ENCODE measurements around the gene VANGL1. TPM values are rescaled to one million over a fixed set of nuclear protein-coding genes. Genes with fewer than 3 reads are reported as not detected.
A peak's percentile ranks its signal among the peaks of the same experiment; 100 is the strongest.

The VANGL1 gene
- total RNA-seq, 1 donor from 2014 or later, result 5.9 TPM

DNA sequence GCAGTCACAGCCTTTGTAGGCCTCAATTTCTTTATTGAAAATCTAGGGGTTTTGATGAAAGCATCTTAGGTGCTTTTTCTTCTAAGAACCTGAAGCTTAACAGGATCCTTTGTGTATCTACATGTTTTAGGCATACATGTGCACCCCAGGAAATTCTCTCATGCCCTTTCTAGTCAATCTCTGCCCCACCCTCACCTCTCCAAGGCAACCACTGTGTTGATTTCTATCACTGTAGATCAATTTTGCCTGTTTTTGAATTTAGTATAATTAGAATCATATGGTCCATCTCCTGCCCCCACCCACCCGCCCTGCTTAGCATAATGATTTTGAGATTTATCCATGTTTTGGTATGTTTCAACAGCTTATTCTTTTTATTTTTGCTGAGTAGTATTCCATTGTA lies 19.4 kb downstream of the VANGL1 start:
- peaks cover 36% of the 10 kb centered on the region for H3K36me3 ChIP-seq
- no peak for DNase-seq
- H3K4me1 ChIP-seq, result peaks cover 35% of the 10 kb centered on the region
- no peak overlapping the region for H3K27ac ChIP-seq (replicated peaks)
- TF ChIP-seq, protein P1, sequence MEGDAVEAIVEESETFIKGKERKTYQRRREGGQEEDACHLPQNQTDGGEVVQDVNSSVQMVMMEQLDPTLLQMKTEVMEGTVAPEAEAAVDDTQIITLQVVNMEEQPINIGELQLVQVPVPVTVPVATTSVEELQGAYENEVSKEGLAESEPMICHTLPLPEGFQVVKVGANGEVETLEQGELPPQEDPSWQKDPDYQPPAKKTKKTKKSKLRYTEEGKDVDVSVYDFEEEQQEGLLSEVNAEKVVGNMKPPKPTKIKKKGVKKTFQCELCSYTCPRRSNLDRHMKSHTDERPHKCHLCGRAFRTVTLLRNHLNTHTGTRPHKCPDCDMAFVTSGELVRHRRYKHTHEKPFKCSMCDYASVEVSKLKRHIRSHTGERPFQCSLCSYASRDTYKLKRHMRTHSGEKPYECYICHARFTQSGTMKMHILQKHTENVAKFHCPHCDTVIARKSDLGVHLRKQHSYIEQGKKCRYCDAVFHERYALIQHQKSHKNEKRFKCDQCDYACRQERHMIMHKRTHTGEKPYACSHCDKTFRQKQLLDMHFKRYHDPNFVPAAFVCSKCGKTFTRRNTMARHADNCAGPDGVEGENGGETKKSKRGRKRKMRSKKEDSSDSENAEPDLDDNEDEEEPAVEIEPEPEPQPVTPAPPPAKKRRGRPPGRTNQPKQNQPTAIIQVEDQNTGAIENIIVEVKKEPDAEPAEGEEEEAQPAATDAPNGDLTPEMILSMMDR (IDR thresholded peaks at IDR 0.05; ENCODE audit: borderline replicate concordance), result no peak
- intact Hi-C loops (cut with micrococcal nuclease), result no loop called here
- H3K27me3 ChIP-seq (ENCODE audit: low read depth), result no peaks in the 10 kb centered on the region
- no peak overlapping the region for H3K4me3 ChIP-seq
- H3K9me3 ChIP-seq (replicated peaks), result no peaks in the 10 kb centered on the region

DNA sequence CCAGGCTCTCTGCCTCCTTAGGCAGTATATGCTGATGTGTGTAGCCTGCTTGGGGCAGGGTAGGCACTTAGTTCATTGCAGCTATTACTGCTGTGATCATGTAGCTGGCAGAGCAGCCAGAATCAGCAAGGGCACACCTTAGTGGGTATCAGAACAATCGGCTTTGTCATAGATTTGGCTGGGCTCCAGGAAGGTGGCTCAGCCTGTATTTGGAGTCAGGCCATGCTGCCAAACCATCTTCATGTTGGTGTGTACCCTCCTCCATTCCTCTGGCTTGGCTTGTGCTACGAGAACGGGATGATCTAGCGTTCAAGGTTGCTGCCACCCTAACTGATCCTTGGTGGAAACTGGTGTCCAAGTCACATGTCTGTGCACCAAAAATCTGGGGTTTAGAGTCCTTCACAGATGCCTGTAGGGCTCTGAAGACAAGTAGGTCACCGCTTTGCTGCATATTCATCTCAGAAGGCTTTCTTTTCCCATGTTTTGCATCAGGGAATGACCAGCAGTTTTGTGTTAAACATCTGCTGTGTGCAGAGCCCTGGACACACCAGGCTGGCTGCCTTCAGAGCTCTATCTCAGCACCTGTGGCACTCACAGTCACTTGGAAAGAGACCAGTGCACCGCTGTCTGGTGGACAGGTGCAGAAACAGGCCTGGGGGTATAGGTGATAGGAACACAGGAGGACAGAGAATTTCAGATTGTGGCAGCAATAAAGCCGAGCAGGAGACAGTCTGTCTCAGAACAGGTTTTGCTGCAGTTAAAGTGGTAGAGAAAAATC lies 23.7 kb downstream of the VANGL1 start:
- H3K4me1 ChIP-seq, result peaks cover 54% of the 10 kb centered on the region

DNA sequence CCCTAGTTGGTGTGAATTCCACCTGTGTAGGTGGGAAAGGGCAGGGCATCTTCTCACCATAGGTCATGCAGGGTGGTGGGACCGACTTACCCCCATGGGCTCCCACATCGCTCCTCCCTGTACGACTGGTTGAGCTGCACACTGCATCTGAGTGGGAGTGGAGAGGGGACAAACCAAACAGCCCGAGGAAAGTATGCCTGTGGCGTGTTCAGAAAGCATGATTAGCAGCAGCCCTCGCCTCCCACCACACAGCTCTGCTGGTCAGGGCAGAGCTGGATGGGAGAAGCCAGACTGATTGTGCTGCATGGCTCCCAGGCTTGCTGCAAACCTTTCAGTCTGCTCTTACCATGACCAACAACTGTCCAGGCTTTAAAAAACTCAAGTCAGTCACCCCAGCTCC lies 24.4 kb downstream of the VANGL1 start:
- Histone ChIP-seq H3K27ac (replicated peaks) (peak overlapping the region; percentile 80), H3K4me1 (peaks cover 60% of the 10 kb centered on the region), H3K4me3 (no peak overlapping the region), H3K9me3 (replicated peaks) (no peaks in the 10 kb centered on the region), H3K27me3 (ENCODE audit: low read depth) (no peaks in the 10 kb centered on the region), H3K36me3 (peaks cover 46% of the 10 kb centered on the region)
- TF ChIP-seq, protein P1 (IDR thresholded peaks at IDR 0.05; ENCODE audit: borderline replicate concordance), result no peak
- no peak for DNase-seq
- intact Hi-C loops (cut with micrococcal nuclease), result no loop called here

More for the DNA sequence above, 23.7 kb downstream of the VANGL1 start:
- Histone ChIP-seq H3K4me3 (no peak overlapping the region), H3K27me3 (ENCODE audit: low read depth) (no peaks in the 10 kb centered on the region), H3K9me3 (replicated peaks) (no peaks in the 10 kb centered on the region), H3K27ac (replicated peaks) (peak overlapping the region; percentile 80), H3K36me3 (peaks cover 51% of the 10 kb centered on the region)
- TF ChIP-seq, protein P1 (IDR thresholded peaks at IDR 0.05; ENCODE audit: borderline replicate concordance), result no peak
- intact Hi-C loops (cut with micrococcal nuclease), result no loop called here
- no peak for DNase-seq

GRCh38 chr1:115666702-115667101 lies 24.9 kb downstream of the VANGL1 start:
- intact Hi-C loops (cut with micrococcal nuclease), result no loop called here
- H3K4me1 ChIP-seq, result peaks cover 65% of the 10 kb centered on the region
- TF ChIP-seq, protein P1 (IDR thresholded peaks at IDR 0.05; ENCODE audit: borderline replicate concordance), result no peak
- H3K9me3 ChIP-seq (replicated peaks), result no peaks in the 10 kb centered on the region
- peak overlapping the region; percentile 80 for H3K27ac ChIP-seq (replicated peaks)
- H3K4me3 ChIP-seq, result no peak overlapping the region
- H3K36me3 ChIP-seq, result peaks cover 46% of the 10 kb centered on the region
- H3K27me3 ChIP-seq (ENCODE audit: low read depth), result no peaks in the 10 kb centered on the region
- DNase-seq, result peak; percentile 71

DNA sequence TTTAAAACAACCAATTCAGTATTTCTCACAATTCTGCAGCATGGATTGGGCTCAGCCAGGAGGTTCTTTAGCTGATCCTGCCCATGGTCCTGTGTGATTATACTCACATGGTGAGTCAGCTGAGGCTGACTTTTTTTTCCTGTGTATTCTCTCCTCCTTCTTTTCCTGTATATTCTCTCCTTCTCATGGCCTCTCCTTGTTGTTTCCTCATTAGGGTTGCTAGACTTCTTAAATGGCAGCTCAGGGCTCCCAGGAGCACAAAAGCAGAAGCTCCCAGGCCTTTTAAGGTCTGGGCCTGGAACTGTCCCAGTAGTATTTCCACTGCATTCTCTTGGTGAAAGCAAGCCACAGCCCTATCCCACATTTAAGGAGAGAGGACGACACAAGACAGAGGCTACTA lies 26.8 kb downstream of the VANGL1 start:
- DNase-seq, result no peak
- no peaks in the 10 kb centered on the region for H3K27me3 ChIP-seq (ENCODE audit: low read depth)
- H3K9me3 ChIP-seq (replicated peaks), result no peaks in the 10 kb centered on the region
- peaks cover 84% of the 10 kb centered on the region for H3K4me1 ChIP-seq
- H3K27ac ChIP-seq (replicated peaks), result peak overlapping the region; percentile 80
- intact Hi-C loops (cut with micrococcal nuclease), result no loop called here
- peaks cover 36% of the 10 kb centered on the region for H3K36me3 ChIP-seq
- TF ChIP-seq, protein P1 (IDR thresholded peaks at IDR 0.05; ENCODE audit: borderline replicate concordance), result no peak
- H3K4me3 ChIP-seq, result no peak overlapping the region

Measured in left ventricle myocardium inferior (tissue), 1 donor.